K562 (cell line): ENCODE results near the gene NEIL1. TPM values are rescaled to one million over a fixed set of nuclear protein-coding genes. Genes with fewer than 3 reads are reported as not detected.
A peak's percentile ranks its signal among the peaks of the same experiment; 100 is the strongest.

Experiments used
- ATF1 ChIP-seq, 2 experiments: fragments of 450-650 bp in 1 of 2; IDR thresholded peaks; 2 replicates each; pipeline ENCODE4 v1.6.1; 2016; ENCODE audit warnings: missing compliant biosample characterization in 1 of 2, missing genetic modification characterization in 1 of 2
- BRD9 ChIP-seq: fragments of 450-650 bp; IDR thresholded peaks from 2 replicates; pipeline ENCODE4 v1.6.1; 2018; ENCODE audit warnings: low read depth; ENCODE audit not compliant: partially characterized antibody
- ETV1 ChIP-seq: fragments of 450-650 bp; conservative IDR thresholded peaks from 2 replicates; pipeline ENCODE4 v1.6.1; 2016; ENCODE audit warnings: missing genetic modification characterization, control low read depth, low read depth, missing compliant biosample characterization
- HCFC1 ChIP-seq: IDR thresholded peaks from 2 replicates; pipeline ENCODE4 v1.6.1; 2012; ENCODE audit warnings: low read depth, low read length, improper control_type of control experiment
- KLF1 ChIP-seq: fragments of 450-650 bp; IDR thresholded peaks from 2 replicates; pipeline ENCODE4 v1.6.1; 2016; ENCODE audit warnings: missing genetic modification characterization, missing compliant biosample characterization
- MTA3 ChIP-seq: fragments of 450-650 bp; formaldehyde crosslinking; IDR thresholded peaks from 2 replicates; pipeline ENCODE4 v1.6.1; 2017; ENCODE audit warnings: mild to moderate bottlenecking, borderline replicate concordance
- RBM25 ChIP-seq: fragments of 200-400 bp; formaldehyde crosslinking; IDR thresholded peaks from 2 replicates; pipeline ENCODE4 v1.6.1; 2018; ENCODE audit warnings: low read length, low read depth, moderate library complexity; ENCODE audit not compliant: severe bottlenecking
- SMAD4 ChIP-seq: fragments of 250-450 bp; sonication (Bioruptor Pico); conservative IDR thresholded peaks from 2 replicates; pipeline ENCODE4 v1.8.0; 2021; ENCODE audit warnings: inconsistent platforms, mild to moderate bottlenecking, moderate library complexity
- SMC3 ChIP-seq: conservative IDR thresholded peaks from 2 replicates; pipeline ENCODE4 v1.6.1; 2011; ENCODE audit warnings: low read depth, low read length, improper control_type of control experiment; ENCODE audit not compliant: insufficient read depth
- TAF9B ChIP-seq: fragments of 450-650 bp; IDR thresholded peaks from 2 replicates; pipeline ENCODE4 v1.6.1; 2018; ENCODE audit warnings: mild to moderate bottlenecking; ENCODE audit not compliant: partially characterized antibody
- TRIM25 ChIP-seq: fragments of 450-650 bp; IDR thresholded peaks from 2 replicates; pipeline ENCODE4 v1.7.0; 2016; ENCODE audit warnings: borderline replicate concordance
- ZNF449 ChIP-seq: fragments of 250-450 bp; sonication (Bioruptor Pico); IDR thresholded peaks from 2 replicates; pipeline ENCODE4 v1.8.0; 2022; ENCODE audit warnings: moderate library complexity, mild to moderate bottlenecking, inconsistent platforms
- ZNF561 ChIP-seq: fragments of 450-650 bp; formaldehyde crosslinking; conservative IDR thresholded peaks from 2 replicates; pipeline ENCODE4 v1.4.0; 2020; ENCODE audit warnings: mild to moderate bottlenecking, moderate library complexity
- polyA plus RNA-seq, 8 experiments: library from polyadenylated mRNA; depleted of rRNA in 4 of 8; stranded (reverse) in 5 of 8; unstranded in 3 of 8; fragments of >200 nt; fragmentation: Nextera tagmentation in 2 of 8; fragmentation: Illumina TruSeq in 1 of 8; extraction: Ambion mirVana in 2 of 8; extraction: Trizol in 1 of 8; gene quantifications; 2 replicates each; pipeline versions ENCODE4 v1.2.1 to v1.2.3, GENCODE V29; 2011 to 2014; ENCODE audit warnings: inconsistent platforms in 1 of 8, missing spikeins in 1 of 8
- total RNA-seq, 7 experiments: library from RNA; depleted of rRNA in 6 of 7; stranded (reverse); fragments of >200 nt in 6 of 7; fragmentation: Illumina TruSeq in 2 of 7; extraction: Trizol in 2 of 7; gene quantifications; 2 replicates each; pipeline versions ENCODE4 v1.2.1 to v1.2.3, GENCODE V29; 2011 to 2021; ENCODE audit warnings: low replicate concordance in 1 of 7
- TF ChIP-seq, protein P1 (sequence below): sonication (generic); formaldehyde crosslinking; IDR thresholded peaks from 2 replicates; pipeline ENCODE4 v1.8.0; 2022; ENCODE audit warnings: mild to moderate bottlenecking, missing genetic modification reagents, borderline replicate concordance
- TF ChIP-seq, protein P2 (sequence below): IDR thresholded peaks from 2 replicates; pipeline ENCODE4 v1.6.1; 2011; ENCODE audit warnings: borderline replicate concordance, low read depth, mild to moderate bottlenecking, moderate library complexity, low read length; ENCODE audit not compliant: insufficient read depth, poor library complexity, severe bottlenecking
- TF ChIP-seq, protein P3 (sequence below): fragments of 450-650 bp; conservative IDR thresholded peaks from 2 replicates; pipeline ENCODE4 v1.6.1; 2016; ENCODE audit warnings: missing genetic modification characterization, low read depth, mild to moderate bottlenecking, missing compliant biosample characterization, moderate library complexity

NEIL1 gene
- total and polyA plus RNA-seq, 9 of the 15 experiments (the other 6 are each of a cell fraction or from before 2014, with no cell fraction given) = 0.14 to 4.3 (median 2.4) TPM

GRCh38 chr15:75367913-75368688 lies 21.3 kb downstream of the NEIL1 start, which contains the start of gene MAN2C1 (continued):
- TF ChIP-seq ZNF449 (CRISPR knock-in tag) (no peak), ZNF561 (CRISPR knock-in tag) (no peak), ATF1 (CRISPR knock-in tag; IDR thresholded peaks at IDR 0.05) (peak; percentile 43; the same call in 1 of the 2 replicates), ATF1 (tag; IDR thresholded peaks at IDR 0.05) (peak; percentile 86), SMC3 (peak; percentile 88), RBM25 (no peak), MTA3 (peak; percentile 57; the same call in 1 of the 2 replicates), BRD9 (no peak), ETV1 (tag) (peak; percentile 87), HCFC1 (peak; percentile 87), SMAD4 (CRISPR knock-in tag) (peak; percentile 92), TAF9B (peak; percentile 97), TRIM25 (no peak), KLF1 (peak; percentile 81)
- TF ChIP-seq, protein P1, sequence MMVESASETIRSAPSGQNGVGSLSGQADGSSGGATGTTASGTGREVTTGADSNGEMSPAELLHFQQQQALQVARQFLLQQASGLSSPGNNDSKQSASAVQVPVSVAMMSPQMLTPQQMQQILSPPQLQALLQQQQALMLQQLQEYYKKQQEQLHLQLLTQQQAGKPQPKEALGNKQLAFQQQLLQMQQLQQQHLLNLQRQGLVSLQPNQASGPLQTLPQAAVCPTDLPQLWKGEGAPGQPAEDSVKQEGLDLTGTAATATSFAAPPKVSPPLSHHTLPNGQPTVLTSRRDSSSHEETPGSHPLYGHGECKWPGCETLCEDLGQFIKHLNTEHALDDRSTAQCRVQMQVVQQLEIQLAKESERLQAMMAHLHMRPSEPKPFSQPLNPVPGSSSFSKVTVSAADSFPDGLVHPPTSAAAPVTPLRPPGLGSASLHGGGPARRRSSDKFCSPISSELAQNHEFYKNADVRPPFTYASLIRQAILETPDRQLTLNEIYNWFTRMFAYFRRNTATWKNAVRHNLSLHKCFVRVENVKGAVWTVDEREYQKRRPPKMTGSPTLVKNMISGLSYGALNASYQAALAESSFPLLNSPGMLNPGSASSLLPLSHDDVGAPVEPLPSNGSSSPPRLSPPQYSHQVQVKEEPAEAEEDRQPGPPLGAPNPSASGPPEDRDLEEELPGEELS = no peak; the same call in 1 of the 2 replicates
- TF ChIP-seq, protein P2, sequence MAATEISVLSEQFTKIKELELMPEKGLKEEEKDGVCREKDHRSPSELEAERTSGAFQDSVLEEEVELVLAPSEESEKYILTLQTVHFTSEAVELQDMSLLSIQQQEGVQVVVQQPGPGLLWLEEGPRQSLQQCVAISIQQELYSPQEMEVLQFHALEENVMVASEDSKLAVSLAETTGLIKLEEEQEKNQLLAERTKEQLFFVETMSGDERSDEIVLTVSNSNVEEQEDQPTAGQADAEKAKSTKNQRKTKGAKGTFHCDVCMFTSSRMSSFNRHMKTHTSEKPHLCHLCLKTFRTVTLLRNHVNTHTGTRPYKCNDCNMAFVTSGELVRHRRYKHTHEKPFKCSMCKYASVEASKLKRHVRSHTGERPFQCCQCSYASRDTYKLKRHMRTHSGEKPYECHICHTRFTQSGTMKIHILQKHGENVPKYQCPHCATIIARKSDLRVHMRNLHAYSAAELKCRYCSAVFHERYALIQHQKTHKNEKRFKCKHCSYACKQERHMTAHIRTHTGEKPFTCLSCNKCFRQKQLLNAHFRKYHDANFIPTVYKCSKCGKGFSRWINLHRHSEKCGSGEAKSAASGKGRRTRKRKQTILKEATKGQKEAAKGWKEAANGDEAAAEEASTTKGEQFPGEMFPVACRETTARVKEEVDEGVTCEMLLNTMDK = peak; percentile 84
- TF ChIP-seq, protein P3, sequence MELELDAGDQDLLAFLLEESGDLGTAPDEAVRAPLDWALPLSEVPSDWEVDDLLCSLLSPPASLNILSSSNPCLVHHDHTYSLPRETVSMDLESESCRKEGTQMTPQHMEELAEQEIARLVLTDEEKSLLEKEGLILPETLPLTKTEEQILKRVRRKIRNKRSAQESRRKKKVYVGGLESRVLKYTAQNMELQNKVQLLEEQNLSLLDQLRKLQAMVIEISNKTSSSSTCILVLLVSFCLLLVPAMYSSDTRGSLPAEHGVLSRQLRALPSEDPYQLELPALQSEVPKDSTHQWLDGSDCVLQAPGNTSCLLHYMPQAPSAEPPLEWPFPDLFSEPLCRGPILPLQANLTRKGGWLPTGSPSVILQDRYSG (tag) = no peak
